NOMO-1 (cell line): ENCODE measurements around the gene RAB5A.
"Not testable (repeated sequence)": the region's sequence is repeated elsewhere in the genome, so short reads cannot be mapped to it uniquely, and the experiment has no call there.

ENCODE experiments used
- DNase-seq, 2 experiments: peaks; one replicate each; lab custom pipeline; 2025; ENCODE audit not compliant: unreplicated experiment in 2 of 2; lab: John Stamatoyannopoulos, UW

RAB5A gene

DNA sequence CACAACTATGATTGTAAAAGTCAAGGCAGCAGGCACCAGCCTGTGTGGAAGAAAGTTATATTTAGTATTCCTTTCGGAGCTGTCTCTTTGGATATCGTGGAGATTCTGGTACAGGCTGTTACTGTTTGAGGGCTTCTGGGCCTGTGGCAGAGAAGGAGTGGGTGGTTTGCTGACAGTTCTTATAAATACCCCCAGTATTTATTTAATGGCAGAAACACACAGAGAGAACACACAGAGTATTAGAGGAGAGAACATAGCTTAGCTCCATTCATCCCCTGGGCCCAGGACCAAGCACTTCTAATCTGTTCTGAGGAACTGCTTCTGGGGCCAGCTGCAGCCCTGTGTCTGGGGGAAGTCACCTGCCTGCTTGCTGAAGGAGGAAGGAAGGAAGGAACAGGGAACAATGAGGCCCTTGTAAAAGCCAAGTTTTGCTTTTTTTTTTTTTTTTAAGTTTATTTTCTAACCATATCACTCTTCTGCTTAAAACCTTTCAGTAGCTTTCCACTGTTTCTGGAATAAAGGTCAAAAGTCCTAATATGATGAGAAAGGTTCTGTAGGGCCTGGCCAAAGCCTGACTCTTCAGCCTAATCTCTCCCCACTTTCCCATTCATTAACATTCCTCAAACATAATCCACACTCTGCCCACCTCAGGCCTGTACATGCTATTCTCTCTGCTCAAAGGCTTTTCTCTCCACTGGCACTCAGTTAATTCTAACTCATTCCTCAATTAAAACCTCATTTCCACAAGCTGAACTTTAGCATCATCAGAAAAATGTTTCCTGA, 76.9 kb downstream of the RAB5A start:
- peak in 1 of 2 experiments; percentile 24 for DNase-seq

DNA sequence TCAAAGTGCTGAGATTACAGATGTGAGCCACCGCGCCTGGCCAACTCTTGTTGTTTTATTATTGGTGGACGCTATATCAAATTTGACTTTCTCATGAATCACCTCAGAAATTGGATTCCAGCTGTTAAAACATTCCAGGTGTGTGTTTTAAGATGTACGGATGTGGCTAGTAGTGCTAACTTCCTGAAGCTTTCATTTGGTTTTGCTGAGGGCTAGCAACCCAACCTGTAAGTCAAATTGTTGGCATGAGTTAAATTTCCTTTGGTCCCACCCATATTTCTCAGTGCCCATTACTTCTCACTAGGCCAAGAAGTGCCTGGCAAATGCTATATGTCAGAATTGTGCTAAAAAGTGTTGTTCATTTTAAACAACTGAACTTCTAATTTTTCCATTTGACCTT, 80.2 kb downstream of the RAB5A start:
- DNase-seq: no peak

DNA sequence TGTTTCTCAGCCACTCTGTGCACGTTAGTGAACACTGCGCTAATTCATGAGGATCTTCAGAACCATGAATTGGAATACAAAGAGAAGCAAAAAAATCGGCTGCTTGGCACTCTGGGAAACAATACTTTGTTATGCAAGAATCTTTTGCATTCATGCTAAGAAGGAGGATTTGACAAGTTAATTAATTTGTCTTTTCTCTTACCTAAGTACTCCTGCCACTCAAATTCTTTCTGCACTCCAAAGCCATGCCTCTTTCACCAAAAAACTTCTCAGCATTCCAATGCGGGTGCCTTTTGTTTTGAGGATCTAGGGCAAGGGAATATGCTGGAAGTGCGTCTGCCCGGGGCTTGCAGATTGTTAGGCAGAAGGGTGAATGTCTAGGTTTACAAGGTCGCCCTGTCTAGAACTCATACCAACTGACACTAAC, 82.0 kb downstream of the RAB5A start:
- no peak for DNase-seq

DNA sequence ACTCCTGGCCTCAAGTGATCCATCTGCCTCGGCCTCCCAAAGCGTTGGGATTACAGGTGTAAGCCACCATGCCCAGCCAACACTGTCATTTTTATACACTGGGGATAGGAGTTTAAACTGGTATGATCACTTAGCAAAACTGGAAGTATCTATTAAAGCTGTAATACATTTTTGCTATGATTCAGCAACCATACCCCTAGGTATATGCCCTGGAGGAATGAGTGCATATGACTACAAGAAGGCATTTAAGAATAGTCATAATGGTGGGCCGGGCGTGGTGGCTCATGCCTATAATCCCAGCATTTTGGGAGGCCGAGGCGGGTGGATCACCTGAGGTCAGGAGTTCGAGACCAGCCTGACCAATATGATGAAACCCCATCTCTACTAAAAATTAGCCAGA, 85.0 kb downstream of the RAB5A start:
- DNase-seq: not testable (repeated sequence)
